NCI-H1092 treated with DMSO at 0.1 percent for 48 hours (cell line): ENCODE data around the gene ABCC1.

Experiments used
- DNase-seq: peaks from one replicate; lab custom pipeline; 2025; lab: John Stamatoyannopoulos, UW

Gene ABCC1

DNA sequence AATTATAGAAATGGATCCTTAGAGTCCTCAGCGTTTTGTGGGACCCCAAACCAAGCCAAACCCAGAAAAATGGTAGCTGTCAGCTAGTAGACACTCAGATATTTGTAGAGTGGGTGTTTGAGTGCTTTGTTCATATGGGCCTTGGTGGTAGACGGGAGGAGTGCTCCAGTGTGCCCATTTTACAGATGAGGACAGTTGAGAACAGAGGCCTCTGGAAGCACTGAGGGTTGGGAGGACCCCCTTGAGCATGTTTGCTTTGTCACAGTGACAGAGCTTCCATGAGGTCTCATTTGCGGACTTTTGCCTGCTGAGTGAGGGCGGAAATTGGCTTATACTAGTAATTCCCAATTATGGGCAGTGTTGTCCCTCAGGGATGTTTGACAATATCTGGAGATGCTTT is 162.2 kb downstream of the ABCC1 start:
- DNase-seq: no peak

DNA sequence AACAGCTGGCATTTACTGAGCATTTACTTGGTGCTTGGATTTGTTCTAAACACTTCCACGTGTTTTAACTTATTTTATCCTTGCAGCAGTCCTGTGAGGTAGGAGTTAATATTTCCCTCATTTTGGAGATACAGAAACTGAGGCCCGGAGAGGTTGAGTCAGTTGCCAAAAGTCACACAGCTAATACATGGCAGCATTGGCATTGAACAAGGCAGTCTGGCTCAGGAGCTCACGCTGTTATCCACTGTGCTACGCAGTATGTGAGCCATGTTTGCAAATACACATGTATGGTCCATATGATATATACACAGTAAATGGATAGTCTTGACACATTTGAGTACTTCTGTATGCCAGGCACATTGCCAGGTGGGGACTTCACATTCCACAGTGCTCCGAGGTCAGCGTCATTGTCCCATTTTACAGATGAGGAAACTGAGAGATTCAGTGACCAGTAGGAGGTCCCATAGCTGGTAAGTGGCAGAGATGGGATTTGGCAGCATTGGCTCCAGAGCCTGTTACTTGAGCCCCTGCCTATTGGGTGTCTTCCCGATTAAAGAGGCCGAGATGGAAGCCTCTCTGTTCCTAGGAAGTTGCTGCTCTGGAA is 163.1 kb downstream of the ABCC1 start:
- DNase-seq: no peak

DNA sequence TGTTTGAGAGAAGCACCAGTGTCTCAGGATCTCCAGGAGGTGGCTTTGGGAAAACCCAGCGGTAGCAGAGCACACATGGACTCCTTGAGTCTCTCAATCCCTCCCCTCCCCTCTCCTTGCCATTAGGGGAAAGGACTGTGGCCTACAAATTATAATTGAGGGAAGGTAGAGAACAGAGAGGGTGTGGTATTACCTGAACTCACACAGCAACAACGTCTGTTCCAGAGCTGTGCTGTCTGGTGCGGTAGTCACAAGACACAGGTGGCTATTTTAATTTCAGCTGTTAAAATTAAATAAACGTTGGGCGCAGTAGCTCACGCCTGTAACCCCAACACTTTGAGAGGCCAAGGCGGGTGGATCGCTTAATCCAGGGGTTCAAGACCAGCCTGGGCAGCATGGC is 163.7 kb downstream of the ABCC1 start:
- no peak for DNase-seq

GRCh38 chr16:16116841-16117240 is 167.4 kb downstream of the ABCC1 start:
- no peak for DNase-seq

DNA sequence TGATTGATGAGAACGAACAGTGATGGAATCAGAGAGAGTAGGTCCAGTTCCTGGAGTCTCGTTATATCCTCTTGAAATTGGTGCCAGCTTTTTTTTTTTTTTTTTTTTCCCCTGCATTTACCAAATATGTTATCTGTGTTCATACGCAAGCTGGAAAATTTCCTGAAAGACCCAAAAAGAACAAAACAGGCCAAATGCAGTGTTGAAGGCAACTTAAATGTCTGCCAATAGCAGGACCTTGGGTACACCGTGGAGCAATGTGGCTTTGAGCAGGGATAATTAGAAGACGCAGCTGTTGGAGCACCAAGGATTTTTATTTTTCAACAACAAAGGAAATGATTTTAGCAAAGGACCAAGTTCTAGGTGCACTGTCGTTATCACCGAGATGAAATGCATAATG is 168.9 kb downstream of the ABCC1 start:
- DNase-seq: no peak

DNA sequence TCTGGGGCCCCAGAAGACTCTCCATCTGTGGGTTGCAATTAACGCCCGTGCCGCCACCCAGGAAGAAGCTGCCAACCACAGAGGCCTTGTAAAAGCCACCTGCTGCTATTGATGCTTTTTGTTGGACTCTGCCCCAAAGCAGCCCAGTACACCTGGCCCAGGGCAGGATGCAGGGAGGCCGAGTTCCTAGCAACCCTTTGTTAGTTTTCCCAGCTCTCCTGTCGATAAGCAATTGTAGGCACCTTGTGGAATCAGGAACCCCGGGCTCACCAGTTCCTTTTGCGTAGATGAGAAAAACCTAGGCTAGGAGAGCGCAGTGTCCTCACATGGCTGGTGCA is 170.6 kb downstream of the ABCC1 start:
- DNase-seq: peak; percentile 91

DNA sequence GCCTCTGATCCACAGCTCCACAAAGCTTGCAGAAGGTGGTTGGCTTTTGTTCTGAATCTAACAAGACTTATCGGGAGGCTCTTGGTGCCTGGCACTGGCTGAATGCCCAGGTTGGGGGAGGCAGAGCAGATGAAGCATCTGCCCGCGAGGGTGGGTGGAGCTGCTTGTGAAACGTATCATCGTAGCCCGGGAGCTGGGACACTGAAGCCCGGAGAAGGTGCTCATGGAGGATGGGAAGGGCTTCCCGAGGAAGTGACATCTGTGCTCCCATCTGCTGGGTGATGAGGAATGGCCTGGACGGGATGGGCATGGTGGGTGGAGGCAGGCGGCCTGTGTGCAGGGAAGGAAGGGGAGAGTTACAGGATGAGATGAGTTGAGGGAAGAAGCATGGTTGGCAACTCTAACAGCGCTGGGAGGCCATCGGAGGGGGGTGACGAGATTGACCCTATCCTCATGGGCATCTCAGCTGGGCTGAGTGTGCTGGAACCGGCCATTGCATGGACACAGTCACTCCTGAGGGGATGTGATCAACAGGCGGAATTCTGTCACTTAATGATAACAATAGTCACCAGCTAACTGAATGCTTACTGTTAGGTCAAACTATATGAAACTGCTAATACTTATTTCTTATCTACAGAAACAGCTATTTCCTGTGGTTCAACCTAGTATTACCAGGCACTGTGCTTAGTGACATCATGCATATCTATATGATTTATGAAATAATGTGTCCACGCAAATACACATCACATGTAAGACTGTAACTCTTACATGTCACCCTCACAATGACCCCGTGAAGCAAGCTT is 171.2 kb downstream of the ABCC1 start:
- DNase-seq: peak; percentile 91

- no peak for DNase-seq
These were observed 171.8 kb downstream of the ABCC1 start for GRCh38 chr16:16121185-16121727.

DNA sequence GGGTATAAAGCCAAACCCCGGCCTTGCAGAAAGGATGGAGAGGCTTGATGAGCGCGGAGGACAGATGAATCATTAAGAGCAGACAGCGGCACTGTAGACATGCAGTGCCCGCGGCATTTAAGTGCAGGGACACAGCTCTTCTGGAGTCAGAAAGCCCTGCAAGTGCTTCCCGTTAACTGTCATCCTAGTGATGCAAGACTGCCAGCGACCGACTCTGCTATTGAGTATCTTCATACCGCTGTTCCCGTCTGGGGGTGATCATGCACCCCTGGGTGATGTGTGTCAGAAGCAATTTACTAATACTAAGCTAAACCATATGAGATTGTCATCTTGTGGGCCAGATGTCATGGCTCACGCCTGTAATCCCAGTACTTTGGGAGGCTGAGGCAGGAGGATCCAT is 172.8 kb downstream of the ABCC1 start:
- DNase-seq: no peak

DNA sequence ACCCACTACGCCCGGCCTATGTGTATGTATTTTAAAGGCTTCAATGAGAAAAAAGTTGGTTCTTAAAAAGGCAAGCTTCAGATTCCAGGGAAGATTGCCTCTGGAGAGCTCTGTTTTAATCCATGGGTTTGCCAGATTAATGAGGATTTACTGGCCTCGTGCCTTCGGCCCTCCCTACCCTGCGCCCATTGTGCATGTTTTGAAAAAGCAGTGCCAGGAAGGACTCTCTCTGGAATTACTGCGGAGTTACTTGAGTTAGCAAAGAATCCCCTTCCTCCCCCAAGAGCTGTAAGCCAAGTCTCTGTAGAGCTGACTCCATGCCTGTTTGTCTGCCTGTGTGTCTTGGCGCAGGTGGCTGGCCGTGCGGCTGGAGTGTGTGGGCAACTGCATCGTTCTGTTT is 175.0 kb downstream of the ABCC1 start:
- no peak for DNase-seq

- DNase-seq: no peak
These were observed 175.6 kb downstream of the ABCC1 start for GRCh38 chr16:16124974-16125373.

- no peak for DNase-seq
These were observed 177.5 kb downstream of the ABCC1 start for GRCh38 chr16:16126896-16127295.

GRCh38 chr16:16127469-16128116 is 178.2 kb downstream of the ABCC1 start:
- DNase-seq: peak; percentile 23

- no peak for DNase-seq
These were observed 181.8 kb downstream of the ABCC1 start for GRCh38 chr16:16131204-16131603.

DNA sequence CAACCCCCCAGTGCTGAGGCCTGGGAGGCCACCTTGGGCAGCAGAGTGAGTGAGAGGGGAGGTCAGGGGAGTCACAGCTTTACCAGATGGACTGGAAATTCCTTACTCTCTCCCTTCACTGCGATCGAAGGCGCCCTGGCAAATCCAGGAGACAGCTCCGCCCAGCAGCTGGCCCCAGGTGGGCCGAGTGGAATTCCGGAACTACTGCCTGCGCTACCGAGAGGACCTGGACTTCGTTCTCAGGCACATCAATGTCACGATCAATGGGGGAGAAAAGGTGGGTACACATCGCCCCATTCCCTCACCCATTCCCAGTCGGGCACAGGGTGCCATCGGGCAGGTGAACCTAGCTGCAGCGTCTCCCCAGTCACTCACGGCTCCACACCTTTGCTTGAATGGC is 182.2 kb downstream of the ABCC1 start:
- DNase-seq: no peak

DNA sequence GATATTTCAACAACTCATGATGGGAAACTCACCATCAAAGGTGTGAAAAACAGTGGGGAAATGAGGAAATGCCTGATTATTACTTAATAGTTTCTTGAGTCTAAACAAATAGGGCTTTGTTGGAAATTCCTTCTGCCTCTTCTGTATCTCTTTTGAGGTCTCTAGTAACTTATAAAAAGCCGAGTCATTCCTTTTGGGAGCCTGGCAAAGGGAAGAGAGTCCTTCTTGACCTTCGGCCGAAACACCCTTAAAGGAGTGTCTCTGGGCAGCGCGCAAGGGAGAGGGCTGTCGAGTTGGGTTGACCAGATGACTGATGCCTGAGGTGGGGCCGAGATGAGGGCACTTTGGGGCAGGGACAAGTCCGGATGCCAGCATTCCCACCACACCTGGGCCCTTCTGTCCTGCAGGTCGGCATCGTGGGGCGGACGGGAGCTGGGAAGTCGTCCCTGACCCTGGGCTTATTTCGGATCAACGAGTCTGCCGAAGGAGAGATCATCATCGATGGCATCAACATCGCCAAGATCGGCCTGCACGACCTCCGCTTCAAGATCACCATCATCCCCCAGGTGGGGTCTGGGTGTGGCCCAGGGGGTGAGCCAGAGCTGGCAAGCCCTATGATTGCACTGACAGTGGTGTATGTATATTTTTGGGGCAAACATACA is 184.7 kb downstream of the ABCC1 start:
- no peak for DNase-seq

DNA sequence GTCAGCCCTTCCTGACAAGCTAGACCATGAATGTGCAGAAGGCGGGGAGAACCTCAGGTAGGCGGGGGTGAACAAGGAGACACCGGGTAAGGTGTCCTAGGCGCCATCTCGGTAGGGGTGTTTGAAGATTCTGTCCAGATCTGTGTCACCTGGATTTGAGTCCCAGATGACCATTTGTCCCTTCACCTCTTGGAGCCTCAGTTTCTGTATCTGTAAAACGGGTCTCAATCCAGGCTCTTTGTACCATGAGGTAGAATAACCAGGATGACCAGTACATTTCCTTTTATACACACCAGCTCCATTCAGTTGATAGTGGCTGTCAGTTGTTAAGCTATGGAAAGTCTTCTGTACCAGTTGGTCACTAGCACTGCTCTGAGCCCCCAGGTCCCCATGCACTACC is 187.2 kb downstream of the ABCC1 start:
- DNase-seq: no peak

DNA sequence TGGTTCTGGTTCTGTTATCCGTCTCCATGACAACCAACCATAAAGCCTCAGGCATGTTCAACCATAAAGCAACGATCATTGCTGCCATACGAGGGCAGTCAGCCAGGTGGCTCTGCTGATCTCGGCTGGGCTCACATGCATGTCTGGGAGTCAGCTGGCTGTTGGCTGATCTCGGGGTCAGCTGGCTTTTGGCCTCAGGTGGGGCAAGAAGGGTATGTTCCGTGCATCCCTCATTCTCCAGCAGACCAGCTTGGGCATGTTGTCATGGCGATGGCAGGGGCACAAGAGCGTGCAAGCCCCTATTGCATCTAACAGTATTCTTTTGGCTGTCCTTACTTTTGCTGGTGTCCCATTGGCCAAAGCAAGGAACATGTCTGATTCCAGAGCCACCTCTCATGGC is 187.7 kb downstream of the ABCC1 start:
- DNase-seq: no peak

GRCh38 chr16:16138034-16138635 is 188.7 kb downstream of the ABCC1 start:
- DNase-seq: no peak

GRCh38 chr16:16139061-16139460 is 189.6 kb downstream of the ABCC1 start:
- DNase-seq: no peak

GRCh38 chr16:16139806-16140205 is 190.4 kb downstream of the ABCC1 start:
- no peak for DNase-seq

- DNase-seq: no peak
These were observed 191.1 kb downstream of the ABCC1 start for GRCh38 chr16:16140537-16140936.
